Measurements from ENCODE around the gene SEC24C. TPM values are rescaled to one million over a fixed set of nuclear protein-coding genes. Genes with fewer than 3 reads are reported as not detected.

The SEC24C gene
- total and polyA plus RNA-seq, 2 of the 13 experiments (the other 11 are each of a cell fraction or from before 2014, with no cell fraction given), result 63.1 to 66.4 TPM

DNA sequence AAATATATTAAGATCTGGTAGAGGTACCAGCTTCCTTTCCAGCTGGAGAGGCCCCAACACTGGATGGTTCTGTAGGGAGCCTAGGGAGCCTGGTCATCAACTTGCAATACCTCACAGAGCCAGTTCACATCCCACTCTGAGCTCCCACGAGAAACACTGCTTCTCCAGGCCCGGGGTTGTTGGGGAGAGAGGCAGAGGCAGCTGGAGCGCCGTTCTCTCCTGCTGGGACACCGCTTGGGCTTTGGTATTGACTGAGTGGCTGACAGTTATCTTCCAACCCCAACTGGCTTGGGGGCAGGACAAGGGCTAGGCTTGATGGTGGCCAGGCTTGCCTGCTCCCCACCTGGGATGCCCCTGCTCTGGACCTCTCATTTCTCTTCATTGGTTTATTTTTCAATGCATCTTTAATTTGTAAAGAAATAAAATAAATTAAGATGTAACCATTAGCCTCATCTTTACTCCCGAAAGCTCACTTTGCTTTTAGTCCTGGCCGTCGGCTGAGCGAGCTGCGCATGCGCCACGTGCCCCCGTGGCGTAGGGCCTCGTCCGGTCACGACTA is 27.6 kb downstream of the SEC24C start (continued):
- TF ChIP-seq ZNF234 (CRISPR knock-in tag; conservative IDR thresholded peaks at IDR 0.05), result no peak

GRCh38 chr10:73772281-73773151 is 28.3 kb downstream of the SEC24C start:
- ATAC-seq (peak; percentile 82), DNase-seq (ENCODE audit: low spot score) (peak; percentile 41), FAIRE-seq (no peak)
- no TSS peak for BruUV-seq (replicated peaks)
- ChIA-PET CTCF (ENCODE audit: low intra/inter-chr PET ratio, low total read pairs) (no interaction called here), POLR2A (interaction anchor here (0.9 to 3.3 kb wide), 10 partner anchors 9 to 68 kb away, joined by 3 to 31 read pairs (median 5); partner anchors contain the start of genes CHCHD1 and ZSWIM8)
- Histone ChIP-seq H4K20me1 (ENCODE audit: insufficient read depth, low read length) (peaks cover 7% of the 10 kb centered on the region; the same call in 1 of the 2 replicates), H3K4me1 (ENCODE audit: insufficient read depth, low read length) (peaks cover 22% of the 10 kb centered on the region), H3K27me3 (ENCODE audit: control insufficient read depth in 1 of 2, insufficient read depth in 2 of 2, low read length in 2 of 2) (no peaks in the 10 kb centered on the region; a peak in 1 of 5 replicates), H3K9me3 (ENCODE audit: low read length) (no peaks in the 10 kb centered on the region), H3K4me2 (ENCODE audit: low read depth, low read length) (peak overlapping the region; percentile 95), H3K27ac (ENCODE audit: extremely low read length, insufficient read depth, low read length) (peak overlapping the region; percentile 77), H3K36me3 (replicated peaks in 1 of 2; ENCODE audit: control insufficient read depth in 1 of 2, insufficient read depth in 2 of 2, low read length in 2 of 2) (peaks cover 16 to 49% of the 10 kb centered on the region in 2 experiments), H3K4me3 (replicated peaks in 1 of 3; ENCODE audit: insufficient read depth in 1 of 3, low read depth in 2 of 3, low read length in 3 of 3) (peak overlapping the region; percentile 68 to 84 (median 77); a peak in 5 of 6 replicates), H3K9ac (ENCODE audit: insufficient read depth, low read depth, low read length) (peak overlapping the region; percentile 80), H3K79me2 (ENCODE audit: insufficient read depth, low read length) (peaks cover 39% of the 10 kb centered on the region), H2AFZ (ENCODE audit: low read length) (no peak overlapping the region)
- in situ Hi-C loops (cut with HindIII; ENCODE audit: extremely low pct_ligation_motif_present, low pct_unique_long_range_greater_than_20kb), result no loop called here
- intact Hi-C loops (cut with micrococcal nuclease; ENCODE audit: unreplicated experiment), result loop anchor here (5.0 kb wide), 1 partner anchor 105 kb away; no protein-coding TSS in a partner anchor
- WGBS (ENCODE audit: low lambda C conversion rate), result 52% methylated on average over 73 of the region's 101 CpGs
- peak; percentile 23; the same call in 1 of the 2 replicates for TF ChIP-seq NKX3-1 (CRISPR knock-in tag; IDR thresholded peaks at IDR 0.05)
- TF ChIP-seq SOX5 (CRISPR knock-in tag; IDR thresholded peaks at IDR 0.05; ENCODE audit: borderline replicate concordance), result peak; percentile 29; the same call in 1 of the 2 replicates
- TF ChIP-seq ZNF790 (CRISPR knock-in tag; IDR thresholded peaks at IDR 0.05; ENCODE audit: borderline replicate concordance), result no peak
- TF ChIP-seq, protein P1, sequence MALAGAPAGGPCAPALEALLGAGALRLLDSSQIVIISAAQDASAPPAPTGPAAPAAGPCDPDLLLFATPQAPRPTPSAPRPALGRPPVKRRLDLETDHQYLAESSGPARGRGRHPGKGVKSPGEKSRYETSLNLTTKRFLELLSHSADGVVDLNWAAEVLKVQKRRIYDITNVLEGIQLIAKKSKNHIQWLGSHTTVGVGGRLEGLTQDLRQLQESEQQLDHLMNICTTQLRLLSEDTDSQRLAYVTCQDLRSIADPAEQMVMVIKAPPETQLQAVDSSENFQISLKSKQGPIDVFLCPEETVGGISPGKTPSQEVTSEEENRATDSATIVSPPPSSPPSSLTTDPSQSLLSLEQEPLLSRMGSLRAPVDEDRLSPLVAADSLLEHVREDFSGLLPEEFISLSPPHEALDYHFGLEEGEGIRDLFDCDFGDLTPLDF (CRISPR knock-in tag; IDR thresholded peaks at IDR 0.05), result no peak
- 0 out of 2 replicates have a peak, but pooled peaks have one; percentile 8 for TF ChIP-seq SP5 (CRISPR knock-in tag; IDR thresholded peaks at IDR 0.05; ENCODE audit: borderline replicate concordance, low read depth)
- peak; percentile 28 for TF ChIP-seq RBM39 (IDR thresholded peaks at IDR 0.05; ENCODE audit: low read depth, low read length, poor library complexity, severe bottlenecking)
- TF ChIP-seq KAT7 (CRISPR knock-in tag; IDR thresholded peaks at IDR 0.05; ENCODE audit: borderline replicate concordance), result peak; percentile 62; the same call in 1 of the 2 replicates
- TF ChIP-seq ZNF501 (CRISPR knock-in tag; IDR thresholded peaks at IDR 0.05), result peak; percentile 76; the same call in 1 of the 2 replicates
- 0 out of 2 replicates have a peak, but pooled peaks have one; percentile 54 for TF ChIP-seq MTF2 (CRISPR knock-in tag; IDR thresholded peaks at IDR 0.05; ENCODE audit: borderline replicate concordance)
- TF ChIP-seq POGZ (CRISPR knock-in tag; IDR thresholded peaks at IDR 0.05), result peak; percentile 22; the same call in 1 of the 2 replicates
- TF ChIP-seq, protein P2, sequence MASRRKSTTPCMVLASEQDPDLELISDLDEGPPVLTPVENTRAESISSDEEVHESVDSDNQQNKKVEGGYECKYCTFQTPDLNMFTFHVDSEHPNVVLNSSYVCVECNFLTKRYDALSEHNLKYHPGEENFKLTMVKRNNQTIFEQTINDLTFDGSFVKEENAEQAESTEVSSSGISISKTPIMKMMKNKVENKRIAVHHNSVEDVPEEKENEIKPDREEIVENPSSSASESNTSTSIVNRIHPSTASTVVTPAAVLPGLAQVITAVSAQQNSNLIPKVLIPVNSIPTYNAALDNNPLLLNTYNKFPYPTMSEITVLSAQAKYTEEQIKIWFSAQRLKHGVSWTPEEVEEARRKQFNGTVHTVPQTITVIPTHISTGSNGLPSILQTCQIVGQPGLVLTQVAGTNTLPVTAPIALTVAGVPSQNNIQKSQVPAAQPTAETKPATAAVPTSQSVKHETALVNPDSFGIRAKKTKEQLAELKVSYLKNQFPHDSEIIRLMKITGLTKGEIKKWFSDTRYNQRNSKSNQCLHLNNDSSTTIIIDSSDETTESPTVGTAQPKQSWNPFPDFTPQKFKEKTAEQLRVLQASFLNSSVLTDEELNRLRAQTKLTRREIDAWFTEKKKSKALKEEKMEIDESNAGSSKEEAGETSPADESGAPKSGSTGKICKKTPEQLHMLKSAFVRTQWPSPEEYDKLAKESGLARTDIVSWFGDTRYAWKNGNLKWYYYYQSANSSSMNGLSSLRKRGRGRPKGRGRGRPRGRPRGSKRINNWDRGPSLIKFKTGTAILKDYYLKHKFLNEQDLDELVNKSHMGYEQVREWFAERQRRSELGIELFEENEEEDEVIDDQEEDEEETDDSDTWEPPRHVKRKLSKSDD (CRISPR knock-in tag; IDR thresholded peaks at IDR 0.05; ENCODE audit: low read depth), result peak; percentile 59; the same call in 1 of the 2 replicates
- TF ChIP-seq ZNF704 (CRISPR knock-in tag; IDR thresholded peaks at IDR 0.05; ENCODE audit: borderline replicate concordance), result 0 out of 2 replicates have a peak, but pooled peaks have one; percentile 44
- 0 out of 2 replicates have a peak, but pooled peaks have one; percentile 46 for TF ChIP-seq CREBL2 (CRISPR knock-in tag; IDR thresholded peaks at IDR 0.05; ENCODE audit: borderline replicate concordance)

All from HepG2 (cell line).